Naive thymus-derived CD8-positive, alpha-beta T cell (primary cell): ENCODE results near the gene MBLAC1. TPM values are rescaled to one million over a fixed set of nuclear protein-coding genes. Genes with fewer than 3 reads are reported as not detected.

ENCODE experiments used
- ATAC-seq, 2 donors: fragments of 150-1000 bp; cut with Tn5 transposase in 1 of 2; sonication (Bioruptor Pico), chemical (Tn5 transposase) in 1 of 2; 1 replicate in 1 of 2; 2 replicates in 1 of 2; pipeline ENCODE4 v1.10.0; 2021; ENCODE audit warnings: mild to moderate bottlenecking in 2 of 2, moderate library complexity in 2 of 2
- POLR2A ChIA-PET: fragments of 350-600 bp; sonication (Branson Sonifier 250); formaldehyde crosslinking; loops from one replicate; lab custom pipeline; 2021; ENCODE audit warnings: antibody characterized with exemption; lab: Charles Lee
- DNase-seq, 10 donors: peaks; one replicate each; pipeline versions ENCODE4 v3.0.0 to v3.0.0-alpha.2; 2020 to 2022
- H3K27ac Mint-ChIP-seq, 10 donors: one replicate each; pipeline ENCODE4 v1.8.0; 2020 to 2022; ENCODE audit warnings: mild to moderate bottlenecking in 10 of 10, mixed read lengths in 10 of 10, moderate library complexity in 4 of 10, inconsistent platforms in 1 of 10
- H3K27me3 Mint-ChIP-seq, 5 donors: one replicate each; pipeline ENCODE4 v1.8.0; 2021 to 2022; ENCODE audit warnings: mixed read lengths in 5 of 5
- H3K36me3 Mint-ChIP-seq, 3 donors: one replicate each; pipeline ENCODE4 v1.8.0; 2020 to 2022; ENCODE audit warnings: mixed read lengths in 3 of 3, mild to moderate bottlenecking in 2 of 3, inconsistent platforms in 1 of 3
- H3K4me1 Mint-ChIP-seq, 4 donors: one replicate each; pipeline ENCODE4 v1.8.0; 2021 to 2022; ENCODE audit warnings: mixed read lengths in 4 of 4
- H3K4me3 Mint-ChIP-seq, 10 donors: one replicate each; pipeline ENCODE4 v1.8.0; 2020 to 2022; ENCODE audit warnings: mild to moderate bottlenecking in 10 of 10, mixed read lengths in 10 of 10, moderate library complexity in 6 of 10, inconsistent platforms in 1 of 10
- H3K9me3 Mint-ChIP-seq, 9 donors: one replicate each; pipeline ENCODE4 v1.8.0; 2020 to 2022; ENCODE audit warnings: mixed read lengths in 9 of 9, mild to moderate bottlenecking in 3 of 9, inconsistent platforms in 1 of 9, moderate library complexity in 1 of 9
- polyA plus RNA-seq, 3 donors: library from polyadenylated mRNA; unstranded; fragments of 300-500 nt; fragmentation: Illumina TruSeq; gene quantifications; one replicate each; pipeline ENCODE4 v1.2.3, GENCODE V29; 2021
- total RNA-seq, 8 experiments: library from RNA in 2 of 8; stranded (reverse) in 2 of 8; gene quantifications; one replicate each; pipeline ENCODE4 v1.2.3 and lab custom pipeline; 2021 to 2026

Gene MBLAC1
- total and polyA plus RNA-seq, 5 experiments from 2014 or later: 2.1 to 7.2 (median 2.3) TPM

GRCh38 chr7:100156331-100157068 lies 29.7 kb downstream of the MBLAC1 start:
- ATAC-seq (peak; percentile 37 to 76), DNase-seq (peak in 5 of 10 donors; percentile 34 to 55 (median 51))
- POLR2A ChIA-PET: interaction anchor here (0.6 to 18.7 kb wide), 11 partner anchors 3 to 272 kb away, joined by 3 to 358 read pairs (median 5); partner anchors contain the start of genes GAL3ST4, GPC2, LAMTOR4 and MBLAC1
- Mint-ChIP-seq H3K27me3 (no peaks in the 10 kb centered on the region), H3K4me1 (peaks cover 18 to 65% (median 59%) of the 10 kb centered on the region in 4 donors), H3K9me3 (no peaks in the 10 kb centered on the region), H3K4me3 (peak overlapping the region; percentile 79 to 89 (median 86)), H3K36me3 (peaks cover 0 to 54% (median 9%) of the 10 kb centered on the region in 3 donors), H3K27ac (peak overlapping the region; percentile 77 to 94 (median 90))

DNA sequence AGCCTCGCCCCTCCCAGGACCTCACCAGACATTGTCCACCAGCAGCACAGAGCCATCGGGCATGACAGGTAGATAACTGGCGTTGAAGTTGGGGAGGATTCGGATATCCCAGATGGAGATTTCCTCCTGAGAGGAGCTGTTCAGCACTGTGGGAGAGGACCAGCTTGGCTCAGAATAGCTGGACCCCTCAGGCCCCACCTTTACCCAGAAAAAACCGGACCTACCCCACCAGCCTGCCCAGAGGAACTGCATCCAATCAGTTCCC lies 30.2 kb downstream of the MBLAC1 start:
- Mint-ChIP-seq H3K9me3 (no peaks in the 10 kb centered on the region), H3K4me3 (peak overlapping the region; percentile 79 to 89 (median 86)), H3K4me1 (peaks cover 19 to 65% (median 56%) of the 10 kb centered on the region in 4 donors), H3K27ac (peak overlapping the region; percentile 77 to 94 (median 90)), H3K27me3 (no peaks in the 10 kb centered on the region), H3K36me3 (peaks cover 0 to 49% (median 8%) of the 10 kb centered on the region in 3 donors)
- ATAC-seq: no peak
- POLR2A ChIA-PET: interaction anchor here (0.9 to 18.7 kb wide), 8 partner anchors 4 to 272 kb away, joined by 3 to 358 read pairs (median 10); partner anchors contain the start of genes GAL3ST4, GPC2, LAMTOR4 and MBLAC1
- no peak for DNase-seq

- Mint-ChIP-seq H3K4me1 (peaks cover 15 to 60% (median 52%) of the 10 kb centered on the region in 4 donors), H3K27ac (peak overlapping the region; percentile 77 to 95 (median 92)), H3K27me3 (no peaks in the 10 kb centered on the region), H3K9me3 (no peaks in the 10 kb centered on the region), H3K36me3 (peaks cover 0 to 43% (median 2%) of the 10 kb centered on the region in 3 donors), H3K4me3 (peak overlapping the region; percentile 79 to 89 (median 86))
- ATAC-seq (peak in 1 of 2 donors; percentile 5), DNase-seq (no peak)
- POLR2A ChIA-PET: interaction anchor here (0.7 to 18.7 kb wide), 11 partner anchors 4 to 63 kb away, joined by 3 to 358 read pairs (median 7); partner anchors contain the start of genes GAL3ST4, GPC2, LAMTOR4 and MBLAC1
These were observed 30.8 kb downstream of the MBLAC1 start for GRCh38 chr7:100157334-100158228.

GRCh38 chr7:100158229-100159098 lies 31.7 kb downstream of the MBLAC1 start, which contains the start of gene TRAPPC14:
TRAPPC14 (minus strand) TSS chr7:100158723; CDS start chr7:100158499, 224 bp downstream.
- peaks cover 18 to 64% (median 55%) of the 10 kb centered on the region in 4 donors for H3K4me1 Mint-ChIP-seq
- no peaks in the 10 kb centered on the region for H3K9me3 Mint-ChIP-seq
- DNase-seq (peak; percentile 80 to 94 (median 88)), ATAC-seq (peak; percentile 77 to 85)
- H3K4me3 Mint-ChIP-seq: peak within 1 kb of the TSS; percentile 79 to 90 (median 88)
- H3K27me3 Mint-ChIP-seq: no peaks in the 10 kb centered on the region
- H3K27ac Mint-ChIP-seq: peak within 1 kb of the TSS; percentile 77 to 95 (median 92)
- POLR2A ChIA-PET: interaction anchor here (0.7 to 18.7 kb wide), 12 partner anchors 5 to 270 kb away, joined by 3 to 358 read pairs (median 7); partner anchors contain the start of genes GAL3ST4, GPC2, LAMTOR4 and MBLAC1
- peaks cover 0 to 35% (median 2%) of the 10 kb centered on the region in 3 donors for H3K36me3 Mint-ChIP-seq

DNA sequence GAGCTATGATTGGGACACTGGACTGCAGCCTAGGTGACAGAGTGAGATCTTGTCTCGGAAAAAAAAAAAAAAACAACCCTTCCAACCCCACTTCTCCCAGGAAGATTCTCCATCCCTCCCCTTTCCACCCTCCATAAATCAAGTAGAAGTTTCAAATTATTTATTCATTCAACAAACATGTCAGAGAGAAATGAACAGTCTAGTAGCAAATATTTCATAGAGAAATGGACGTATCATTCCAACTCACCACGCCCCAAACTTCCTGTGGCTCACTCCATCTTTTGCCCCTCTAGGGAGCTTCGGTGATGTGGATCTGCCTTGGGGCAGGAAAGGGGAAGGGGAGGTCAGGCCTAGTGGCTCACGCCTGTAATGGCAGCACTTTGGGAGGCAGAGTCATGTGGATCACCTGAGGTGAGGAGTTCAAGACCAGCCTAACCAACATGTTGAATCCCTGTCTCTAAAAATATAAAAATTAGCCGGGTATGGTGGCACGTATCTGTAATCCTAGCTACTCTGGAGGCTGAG lies 32.4 kb downstream of the MBLAC1 start:
- Mint-ChIP-seq H3K4me1 (peaks cover 16 to 64% (median 59%) of the 10 kb centered on the region in 4 donors), H3K27me3 (no peaks in the 10 kb centered on the region), H3K36me3 (peaks cover 0 to 29% (median 2%) of the 10 kb centered on the region in 3 donors), H3K9me3 (no peaks in the 10 kb centered on the region), H3K27ac (peak overlapping the region in 9 of 10 donors; percentile 82 to 92 (median 88)), H3K4me3 (peak overlapping the region; percentile 78 to 90 (median 85))
- POLR2A ChIA-PET: interaction anchor here (0.7 to 18.7 kb wide), 9 partner anchors 6 to 270 kb away, joined by 3 to 358 read pairs (median 8); partner anchors contain the start of genes GAL3ST4, GPC2, LAMTOR4 and MBLAC1
- DNase-seq: no peak
- ATAC-seq: no peak

GRCh38 chr7:100160067-100160466 lies 33.3 kb downstream of the MBLAC1 start:
- ATAC-seq: no peak
- DNase-seq: no peak
- Mint-ChIP-seq H3K27ac (peak overlapping the region in 5 of 10 donors; percentile 48 to 76 (median 60)), H3K4me3 (peak overlapping the region in 7 of 10 donors; percentile 12 to 90 (median 86)), H3K4me1 (peaks cover 16 to 67% (median 62%) of the 10 kb centered on the region in 4 donors), H3K27me3 (no peaks in the 10 kb centered on the region), H3K9me3 (no peaks in the 10 kb centered on the region), H3K36me3 (peaks cover 0 to 21% (median 0%) of the 10 kb centered on the region in 3 donors)
- POLR2A ChIA-PET: interaction anchor here (1.2 to 18.7 kb wide), 4 partner anchors 5 to 269 kb away, joined by 3 to 358 read pairs (median 272); partner anchors contain the start of genes GAL3ST4, GPC2, LAMTOR4 and STAG3

- H3K4me1 Mint-ChIP-seq: peaks cover 29 to 74% (median 63%) of the 10 kb centered on the region in 4 donors
- ATAC-seq: peak; percentile 22 to 48
- peak overlapping the region; percentile 58 to 88 (median 76) for H3K4me3 Mint-ChIP-seq
- peak in 3 of 10 donors; percentile 59 to 73 (median 72) for DNase-seq
- H3K27ac Mint-ChIP-seq: peak overlapping the region; percentile 29 to 99 (median 96)
- H3K27me3 Mint-ChIP-seq: peaks cover 0 to 13% (median 0%) of the 10 kb centered on the region in 5 donors
- no peaks in the 10 kb centered on the region for H3K36me3 Mint-ChIP-seq
- POLR2A ChIA-PET: interaction anchor here (0.6 to 18.7 kb wide), 11 partner anchors 10 to 68 kb away, joined by 3 to 358 read pairs (median 5); partner anchors contain the start of genes GPC2, LAMTOR4, PVRIG and STAG3
- H3K9me3 Mint-ChIP-seq: no peaks in the 10 kb centered on the region
These were observed 36.3 kb downstream of the MBLAC1 start for GRCh38 chr7:100163006-100163531.

DNA sequence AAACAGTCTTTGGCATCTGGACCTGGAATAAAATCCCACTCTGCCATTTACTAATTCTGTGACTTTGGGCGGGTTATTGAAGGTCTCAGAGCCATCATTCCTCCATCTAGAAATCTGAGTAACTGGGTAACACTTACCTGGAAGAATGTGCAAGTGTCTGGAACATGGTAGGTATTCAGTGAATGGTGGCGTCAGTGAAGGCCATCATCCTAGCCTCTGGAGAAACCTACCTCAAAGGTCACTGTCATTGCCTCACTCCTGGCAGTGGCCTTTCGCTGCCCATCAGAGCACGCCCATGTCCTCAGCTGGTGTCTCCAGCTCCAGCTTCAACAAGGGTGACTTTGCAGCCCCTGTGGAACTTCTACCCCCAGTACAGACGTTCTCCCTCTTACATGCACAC lies 37.1 kb downstream of the MBLAC1 start:
- Mint-ChIP-seq H3K27me3 (peaks cover 0 to 18% (median 0%) of the 10 kb centered on the region in 5 donors), H3K36me3 (no peaks in the 10 kb centered on the region), H3K4me3 (peak overlapping the region; percentile 5 to 88 (median 76)), H3K9me3 (no peaks in the 10 kb centered on the region), H3K27ac (peak overlapping the region; percentile 7 to 99 (median 96)), H3K4me1 (peaks cover 36 to 77% (median 69%) of the 10 kb centered on the region in 4 donors)
- DNase-seq (no peak), ATAC-seq (no peak)
- POLR2A ChIA-PET: interaction anchor here (0.6 to 18.7 kb wide), 10 partner anchors 9 to 993 kb away, joined by 3 to 358 read pairs (median 4); partner anchors contain the start of genes GPC2, LAMTOR4, STAG3 and TRAPPC14

DNA sequence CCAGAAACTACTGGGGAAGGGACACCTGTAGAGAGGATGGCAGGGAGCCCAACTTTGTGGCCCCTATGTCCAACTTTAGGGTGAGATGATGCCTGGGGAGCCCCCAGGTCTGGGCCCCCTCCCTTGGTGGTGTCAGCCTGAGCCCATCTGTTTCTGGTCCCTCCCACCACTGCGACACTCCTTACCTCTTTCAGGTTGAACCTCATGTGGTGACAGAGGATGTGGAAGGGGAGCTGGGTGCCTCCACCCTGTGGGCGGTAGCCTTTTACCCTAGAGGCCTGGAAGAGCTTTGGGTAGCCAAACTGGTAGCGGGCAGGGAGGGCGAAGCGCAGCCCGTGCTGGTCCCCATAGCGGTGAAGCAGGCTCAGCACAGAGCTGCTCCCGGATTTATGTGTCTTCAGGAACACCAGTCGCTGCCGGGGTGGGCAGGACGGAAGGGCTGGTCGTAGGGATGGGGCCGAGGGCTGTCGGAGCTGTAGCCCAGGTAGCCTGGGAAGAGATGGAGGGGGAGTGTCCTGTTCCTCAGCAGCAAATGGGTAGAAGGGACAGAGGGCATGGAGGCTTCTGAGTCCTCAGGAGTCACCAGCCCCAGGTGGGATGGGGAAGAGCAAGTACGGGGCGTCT lies 39.7 kb downstream of the MBLAC1 start:
- H3K4me1 Mint-ChIP-seq: peaks cover 47 to 88% (median 80%) of the 10 kb centered on the region in 4 donors
- peak; percentile 50 to 68 for ATAC-seq
- H3K4me3 Mint-ChIP-seq: peak overlapping the region; percentile 82 to 96 (median 89)
- peaks cover 0 to 22% (median 0%) of the 10 kb centered on the region in 5 donors for H3K27me3 Mint-ChIP-seq
- H3K36me3 Mint-ChIP-seq: no peaks in the 10 kb centered on the region
- POLR2A ChIA-PET: interaction anchor here (1.0 to 18.7 kb wide), 13 partner anchors 13 to 264 kb away, joined by 3 to 358 read pairs (median 4); partner anchors contain the start of genes AP4M1, GPC2, LAMTOR4 and MBLAC1
- H3K27ac Mint-ChIP-seq: peak overlapping the region; percentile 93 to 97 (median 96)
- H3K9me3 Mint-ChIP-seq: no peaks in the 10 kb centered on the region
- peak in 6 of 10 donors; percentile 32 to 75 (median 56) for DNase-seq
